ENCODE measurements around the gene TRAPPC5. TPM values are rescaled to one million over a fixed set of nuclear protein-coding genes. Genes with fewer than 3 reads are reported as not detected.

Gene TRAPPC5
- total RNA-seq, 1 experiment from 2014 or later, result 105 TPM

DNA sequence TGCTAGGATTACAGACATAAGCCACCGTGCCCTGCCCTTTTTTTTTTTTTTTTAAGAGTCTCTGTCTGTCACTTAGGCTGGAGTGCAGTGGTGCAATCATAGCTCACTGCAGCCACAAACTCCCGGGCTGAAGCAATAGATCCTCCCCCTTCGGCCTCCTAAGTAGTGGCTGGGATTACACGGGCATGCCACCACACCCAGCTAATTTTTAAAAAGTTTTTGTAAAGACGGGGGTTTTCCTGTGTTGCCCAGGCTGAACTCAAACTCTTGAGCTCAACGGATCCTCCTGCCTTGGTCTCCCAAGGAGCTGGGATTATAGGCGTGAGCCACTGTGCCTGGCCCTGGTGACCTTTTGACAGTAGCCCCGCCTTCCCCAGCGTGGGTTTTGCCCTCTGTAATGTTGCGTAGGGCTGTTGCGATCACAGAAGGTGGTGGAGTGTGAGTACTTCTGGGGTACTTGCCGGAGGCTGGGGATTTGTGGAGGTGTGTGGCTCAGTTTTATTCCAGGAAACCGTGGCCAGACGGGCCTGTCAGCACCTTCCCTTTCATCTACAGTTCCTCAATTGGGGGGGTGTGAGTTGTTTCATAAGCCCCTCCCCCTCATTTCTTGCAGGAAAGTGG lies 23.4 kb upstream of the TRAPPC5 start:
- ChIA-PET CTCF (interaction anchor here (0.6 to 0.7 kb wide), 2 partner anchors 9 to 15 kb away, joined by 3 to 4 read pairs; no protein-coding TSS in a partner anchor), POLR2A (ENCODE audit: low non-redundant PET) (no interaction called here)
- BruUV-seq (replicated peaks), result no TSS peak

GRCh38 chr19:7658219-7658686 lies 22.4 kb upstream of the TRAPPC5 start:
- POLR2A ChIA-PET (ENCODE audit: low non-redundant PET), result no interaction called here
- no peak overlapping the region for H3K4me3 ChIP-seq (ENCODE audit: low read depth, low read length, poor library complexity, severe bottlenecking)
- no peaks in the 10 kb centered on the region for H3K36me3 ChIP-seq (ENCODE audit: insufficient read depth, low read length, poor library complexity, severe bottlenecking)
- intact Hi-C loops (cut with micrococcal nuclease; ENCODE audit: unreplicated experiment), result no loop called here
- CTCF ChIA-PET, result interaction anchor here (0.6 kb wide), 1 partner anchor 23 kb away, joined by 3 read pairs; the partner anchor contains the start of gene TRAPPC5
- H3K27ac ChIP-seq (ENCODE audit: low read depth, low read length, poor library complexity, severe bottlenecking), result no peak overlapping the region
- no peaks in the 10 kb centered on the region for H3K9me3 ChIP-seq (ENCODE audit: low read depth, low read length, poor library complexity, severe bottlenecking)
- no peak for TF ChIP-seq EZH2 (IDR thresholded peaks at IDR 0.05; ENCODE audit: borderline replicate concordance, low read depth, low read length, poor library complexity, severe bottlenecking)
- TF ChIP-seq, protein P1, sequence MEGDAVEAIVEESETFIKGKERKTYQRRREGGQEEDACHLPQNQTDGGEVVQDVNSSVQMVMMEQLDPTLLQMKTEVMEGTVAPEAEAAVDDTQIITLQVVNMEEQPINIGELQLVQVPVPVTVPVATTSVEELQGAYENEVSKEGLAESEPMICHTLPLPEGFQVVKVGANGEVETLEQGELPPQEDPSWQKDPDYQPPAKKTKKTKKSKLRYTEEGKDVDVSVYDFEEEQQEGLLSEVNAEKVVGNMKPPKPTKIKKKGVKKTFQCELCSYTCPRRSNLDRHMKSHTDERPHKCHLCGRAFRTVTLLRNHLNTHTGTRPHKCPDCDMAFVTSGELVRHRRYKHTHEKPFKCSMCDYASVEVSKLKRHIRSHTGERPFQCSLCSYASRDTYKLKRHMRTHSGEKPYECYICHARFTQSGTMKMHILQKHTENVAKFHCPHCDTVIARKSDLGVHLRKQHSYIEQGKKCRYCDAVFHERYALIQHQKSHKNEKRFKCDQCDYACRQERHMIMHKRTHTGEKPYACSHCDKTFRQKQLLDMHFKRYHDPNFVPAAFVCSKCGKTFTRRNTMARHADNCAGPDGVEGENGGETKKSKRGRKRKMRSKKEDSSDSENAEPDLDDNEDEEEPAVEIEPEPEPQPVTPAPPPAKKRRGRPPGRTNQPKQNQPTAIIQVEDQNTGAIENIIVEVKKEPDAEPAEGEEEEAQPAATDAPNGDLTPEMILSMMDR (conservative IDR thresholded peaks at IDR 0.05; ENCODE audit: low read depth, low read length), result no peak
- no peak for DNase-seq (ENCODE audit: low spot score)
- no peaks in the 10 kb centered on the region for H3K27me3 ChIP-seq (replicated peaks; ENCODE audit: insufficient read depth, low read depth, low read length, poor library complexity)
- no peaks in the 10 kb centered on the region for H3K4me1 ChIP-seq (ENCODE audit: insufficient read depth, low read length, poor library complexity, severe bottlenecking)
- no TSS peak for BruUV-seq (replicated peaks)

More for the DNA sequence above, 23.4 kb upstream of the TRAPPC5 start:
- no peaks in the 10 kb centered on the region for H3K4me1 ChIP-seq (ENCODE audit: insufficient read depth, low read length, poor library complexity, severe bottlenecking)
- intact Hi-C loops (cut with micrococcal nuclease; ENCODE audit: unreplicated experiment), result no loop called here
- H3K27me3 ChIP-seq (replicated peaks; ENCODE audit: insufficient read depth, low read depth, low read length, poor library complexity), result no peaks in the 10 kb centered on the region
- DNase-seq (ENCODE audit: low spot score), result no peak
- no peak overlapping the region for H3K4me3 ChIP-seq (ENCODE audit: low read depth, low read length, poor library complexity, severe bottlenecking)
- no peak for TF ChIP-seq EZH2 (IDR thresholded peaks at IDR 0.05; ENCODE audit: borderline replicate concordance, low read depth, low read length, poor library complexity, severe bottlenecking)
- TF ChIP-seq, protein P1 (conservative IDR thresholded peaks at IDR 0.05; ENCODE audit: low read depth, low read length), result no peak
- no peak overlapping the region for H3K27ac ChIP-seq (ENCODE audit: low read depth, low read length, poor library complexity, severe bottlenecking)
- H3K9me3 ChIP-seq (ENCODE audit: low read depth, low read length, poor library complexity, severe bottlenecking), result no peaks in the 10 kb centered on the region
- H3K36me3 ChIP-seq (ENCODE audit: insufficient read depth, low read length, poor library complexity, severe bottlenecking), result no peaks in the 10 kb centered on the region

DNA sequence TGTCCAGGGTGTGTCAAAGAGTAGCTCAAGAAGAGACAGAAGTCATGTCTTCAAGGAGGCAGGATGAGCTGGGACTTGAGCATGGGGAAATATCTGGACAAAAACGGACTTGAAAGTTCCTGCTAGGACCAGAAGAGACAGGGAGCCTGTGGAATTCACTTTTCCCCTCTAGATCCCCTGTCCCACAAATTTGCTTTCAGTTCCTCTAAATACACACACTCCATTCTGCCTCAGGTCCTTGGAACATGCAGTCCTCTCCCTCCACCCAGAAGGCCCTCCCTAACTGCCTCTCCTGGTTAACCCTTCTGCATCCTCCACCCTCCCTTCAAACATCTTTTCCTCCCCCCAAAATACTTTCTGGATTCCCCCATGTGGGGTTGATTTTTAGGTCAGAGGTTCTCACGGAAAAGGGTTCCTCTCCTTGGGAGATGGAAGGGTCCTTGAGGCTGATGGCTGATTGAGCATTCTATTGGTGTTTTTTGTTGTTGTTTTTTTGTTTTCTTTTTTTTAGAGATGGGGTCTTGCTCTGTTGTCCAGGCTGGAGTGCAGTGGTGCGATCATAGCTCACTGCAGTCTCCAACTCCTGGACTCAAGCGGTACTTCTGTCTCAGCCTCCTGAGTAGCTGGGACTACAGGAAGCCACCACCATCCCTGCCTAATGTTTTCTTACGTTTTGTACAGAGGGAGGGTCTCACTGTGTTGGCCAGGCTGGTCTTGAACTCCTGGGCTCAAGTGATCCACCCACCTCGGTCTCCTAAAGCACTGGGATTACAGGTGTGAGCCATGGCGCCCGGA lies 18.7 kb upstream of the TRAPPC5 start:
- Histone ChIP-seq H3K27me3 (replicated peaks; ENCODE audit: insufficient read depth, low read depth, low read length, poor library complexity) (no peaks in the 10 kb centered on the region), H3K4me3 (ENCODE audit: low read depth, low read length, poor library complexity, severe bottlenecking) (no peak overlapping the region), H3K27ac (ENCODE audit: low read depth, low read length, poor library complexity, severe bottlenecking) (no peak overlapping the region), H3K4me1 (ENCODE audit: insufficient read depth, low read length, poor library complexity, severe bottlenecking) (no peaks in the 10 kb centered on the region), H3K9me3 (ENCODE audit: low read depth, low read length, poor library complexity, severe bottlenecking) (no peaks in the 10 kb centered on the region), H3K36me3 (ENCODE audit: insufficient read depth, low read length, poor library complexity, severe bottlenecking) (no peaks in the 10 kb centered on the region)
- TF ChIP-seq, protein P1 (conservative IDR thresholded peaks at IDR 0.05; ENCODE audit: low read depth, low read length), result no peak
- no peak for TF ChIP-seq EZH2 (IDR thresholded peaks at IDR 0.05; ENCODE audit: borderline replicate concordance, low read depth, low read length, poor library complexity, severe bottlenecking)
- no peak for DNase-seq (ENCODE audit: low spot score)
- ChIA-PET POLR2A (ENCODE audit: low non-redundant PET) (no interaction called here), CTCF (no interaction called here)
- no TSS peak for BruUV-seq (replicated peaks)
- intact Hi-C loops (cut with micrococcal nuclease; ENCODE audit: unreplicated experiment), result no loop called here

All from A673 (cell line).